Measurements from ENCODE around the gene LRRC72. TPM values are rescaled to one million over a fixed set of nuclear protein-coding genes. Genes with fewer than 3 reads are reported as not detected.
"Not testable (repeated sequence)": the region's sequence is repeated elsewhere in the genome, so short reads cannot be mapped to it uniquely, and the experiment has no call there.

The LRRC72 gene
- not detected for polyA plus RNA-seq

DNA sequence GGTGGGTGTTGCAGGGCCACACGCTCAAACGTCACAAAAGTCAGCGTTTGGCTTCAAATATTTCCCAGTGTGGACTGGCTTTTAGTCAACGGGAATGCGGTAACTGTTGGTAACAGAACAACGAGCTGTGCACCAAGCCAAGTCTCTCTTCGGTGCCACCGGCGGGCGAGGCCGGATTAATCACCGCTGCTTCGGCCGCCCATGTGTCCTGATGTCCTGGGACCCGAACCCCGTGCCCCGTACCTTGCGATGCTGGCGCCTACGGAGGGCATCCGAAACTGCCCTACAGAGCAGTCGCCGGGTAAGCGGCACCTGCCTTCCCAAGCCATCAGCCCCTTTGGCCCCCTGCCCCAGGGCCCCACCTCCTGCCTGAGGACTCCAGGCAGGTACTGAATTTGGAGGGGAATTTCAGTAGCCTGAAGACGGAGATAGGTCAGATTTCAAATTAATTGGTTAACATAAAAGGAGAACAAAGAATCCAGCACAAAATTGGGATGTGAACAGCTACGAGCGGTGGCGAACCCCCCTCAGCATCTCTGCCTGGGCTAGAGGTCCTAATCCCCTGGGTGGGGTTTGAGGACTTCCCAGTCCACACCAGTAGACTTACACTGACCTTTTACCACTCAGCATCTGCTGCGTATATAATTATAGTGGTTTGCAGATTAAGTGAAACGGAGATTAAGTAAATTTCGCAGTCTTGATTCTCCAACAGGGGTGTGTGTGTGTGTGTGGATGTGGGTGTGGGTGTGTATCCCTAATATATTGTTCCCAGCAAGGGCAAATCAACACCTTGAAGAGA is at the start of gene LRRC72:
Gene LRRC72, plus strand, starts transcription at position 84 of the 799 bp plus-strand sequence. Its CDS starts 128 bp downstream, at position 212.
- 94 to 97% (median 95%) methylated on average over 31 of the region's 31 CpGs for WGBS, 3 donors
- H3K27ac ChIP-seq (ENCODE audit: low read depth, low read length): no peak within 1 kb of the TSS

GRCh38 chr7:16479161-16479560 is 47.5 kb upstream of the LRRC72 start:
- no peak overlapping the region for H3K27ac ChIP-seq (ENCODE audit: low read depth, low read length)
- 81 to 88% (median 83%) methylated on average over 4 of the region's 4 CpGs for WGBS, 3 donors

DNA sequence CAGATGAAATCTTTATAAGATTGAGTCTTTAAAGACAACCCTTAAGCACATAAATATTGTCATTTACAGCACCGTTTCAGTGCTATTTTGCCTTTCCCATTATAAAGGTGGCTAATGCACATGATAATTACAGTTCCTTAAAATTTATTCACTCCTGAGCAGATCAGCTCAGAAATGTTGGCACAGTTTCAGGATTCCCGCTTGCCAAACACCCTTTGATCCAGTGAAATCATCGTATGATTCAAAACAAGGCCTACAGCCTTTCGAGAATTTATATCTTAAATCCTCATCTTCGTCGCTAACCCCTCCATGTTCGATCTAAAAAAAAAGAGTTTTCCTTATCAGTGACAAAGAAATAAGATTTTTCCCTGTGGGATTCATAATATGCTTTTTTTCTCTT is 47.0 kb upstream of the LRRC72 start:
- 61 to 68% (median 65%) methylated on average over 7 of the region's 7 CpGs for WGBS, 3 donors
- H3K27ac ChIP-seq (ENCODE audit: low read depth, low read length): no peak overlapping the region

GRCh38 chr7:16484453-16485158 is 42.0 kb upstream of the LRRC72 start:
- WGBS, 3 donors: 73 to 92% (median 91%) methylated on average over 4 of the region's 4 CpGs
- no peak overlapping the region for H3K27ac ChIP-seq (ENCODE audit: low read depth, low read length)

- 78 to 79% (median 79%) methylated on average over 2 of the region's 2 CpGs for WGBS, 3 donors
- no peak overlapping the region for H3K27ac ChIP-seq (ENCODE audit: low read depth, low read length)
These were observed 35.5 kb upstream of the LRRC72 start for GRCh38 chr7:16491148-16491547.

DNA sequence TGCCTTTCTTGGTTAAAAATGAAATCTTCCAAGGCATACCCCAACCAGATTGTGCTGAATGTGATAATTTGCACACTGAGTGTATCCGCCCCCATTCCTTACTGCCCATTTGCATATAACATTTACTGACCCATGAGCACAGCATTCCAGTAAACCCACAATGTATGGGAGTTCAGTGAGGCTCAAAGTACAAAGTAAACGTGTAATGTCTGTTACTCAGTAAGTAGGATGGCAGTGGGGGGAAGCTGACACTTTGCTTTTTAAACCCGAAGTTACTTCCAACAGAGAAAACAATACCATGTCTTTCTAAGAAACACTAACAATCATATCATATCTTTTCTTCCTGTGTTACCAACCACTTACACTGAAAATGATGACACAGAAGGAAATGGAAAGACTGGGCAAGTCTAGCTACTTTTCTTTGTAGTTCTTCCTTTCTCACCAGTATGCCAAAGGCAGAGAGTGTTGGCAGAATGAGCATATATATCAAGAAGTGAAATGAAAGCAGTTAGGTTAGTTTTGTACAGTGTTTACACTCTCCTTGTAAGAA is 34.0 kb upstream of the LRRC72 start:
- no peak overlapping the region for H3K27ac ChIP-seq (ENCODE audit: low read depth, low read length)
- 41 to 51% (median 49%) methylated on average over 3 of the region's 3 CpGs for WGBS, 3 donors

DNA sequence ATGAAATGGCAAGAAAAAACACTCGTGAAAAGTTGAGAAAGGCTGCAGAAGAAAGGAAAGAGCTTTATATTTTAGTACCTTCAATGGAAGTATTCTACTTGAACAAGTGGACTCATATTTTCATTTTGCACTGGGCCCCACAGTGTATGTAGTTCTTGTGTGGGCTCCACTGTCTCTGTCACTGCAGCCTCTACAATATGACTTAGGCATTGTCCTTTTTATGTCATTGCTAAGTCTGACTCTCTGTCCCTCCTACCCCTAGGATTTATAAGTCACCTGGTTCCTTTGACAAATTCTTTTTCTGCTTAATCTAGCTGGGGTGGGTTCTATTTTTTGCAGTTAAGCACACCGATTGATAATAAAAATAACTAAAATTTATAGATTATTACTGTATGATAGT is 33.4 kb upstream of the LRRC72 start:
- WGBS, 3 donors: 64 to 92% (median 91%) methylated on average over 2 of the region's 2 CpGs

GRCh38 chr7:16494551-16494950 is 32.1 kb upstream of the LRRC72 start:
- WGBS, 3 donors: 78 to 86% (median 78%) methylated on average over 2 of the region's 2 CpGs
- H3K27ac ChIP-seq (ENCODE audit: low read depth, low read length): no peak overlapping the region

More for the DNA sequence above, 33.4 kb upstream of the LRRC72 start:
- H3K27ac ChIP-seq (ENCODE audit: low read depth, low read length): no peak overlapping the region

DNA sequence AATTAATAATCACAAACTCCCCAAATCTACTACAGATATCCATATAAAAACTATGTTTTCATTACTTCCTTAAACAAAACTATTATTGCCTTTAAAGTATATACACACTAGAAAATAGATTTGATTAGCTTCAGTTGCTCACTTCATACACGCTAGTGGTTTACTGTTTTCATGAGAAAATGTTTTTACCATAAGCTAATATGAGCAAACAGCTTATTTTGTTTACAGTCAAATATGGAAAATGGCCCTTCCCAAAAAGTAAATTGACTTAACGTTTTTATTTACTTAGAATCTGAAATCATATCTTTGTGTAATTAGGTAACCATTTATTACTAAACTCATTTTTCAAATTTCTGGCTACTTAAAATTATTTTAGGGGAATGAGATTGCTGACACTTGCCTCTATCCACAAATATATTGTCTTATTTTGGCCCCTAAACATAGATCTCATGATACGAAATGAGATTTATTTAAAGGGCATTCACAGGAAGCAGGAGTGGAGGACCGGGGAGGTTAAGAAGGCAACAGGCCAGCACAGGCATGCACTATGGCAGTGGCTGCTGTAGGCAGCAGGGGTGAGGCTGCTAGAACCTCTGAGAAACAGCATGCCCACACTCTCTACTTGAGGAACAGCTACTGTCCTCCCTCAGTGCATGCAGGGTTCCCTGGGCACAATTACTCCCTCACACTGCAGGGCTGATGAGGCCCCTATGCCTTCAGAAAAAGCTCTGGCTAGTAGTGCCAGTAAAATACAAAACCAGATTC is 31.5 kb upstream of the LRRC72 start:
- H3K27ac ChIP-seq (ENCODE audit: low read depth, low read length): no peak overlapping the region
- 57 to 79% (median 76%) methylated on average over 4 of the region's 4 CpGs for WGBS, 3 donors

DNA sequence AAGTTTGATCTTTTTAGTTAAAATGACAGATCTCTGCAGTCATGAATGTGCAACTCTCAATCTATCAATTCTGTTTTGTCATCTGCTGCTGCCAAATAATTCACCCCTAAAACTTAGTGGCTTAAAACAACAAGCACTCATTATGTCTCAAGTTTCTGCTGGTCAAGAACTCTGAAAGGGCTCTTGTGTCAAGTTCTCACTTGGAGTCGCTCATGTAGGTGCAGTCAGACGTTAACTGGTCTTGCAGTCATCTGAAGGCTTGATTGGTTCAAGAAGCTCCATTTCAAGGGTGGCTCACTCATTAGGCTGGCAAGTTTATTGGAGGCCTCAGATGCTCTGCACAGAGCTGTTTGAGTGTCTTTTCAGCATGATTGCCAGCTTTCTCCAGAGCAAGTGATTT is 28.5 kb upstream of the LRRC72 start:
- H3K27ac ChIP-seq (ENCODE audit: low read depth, low read length): no peak overlapping the region
- WGBS, 3 donors: 93 to 100% (median 94%) methylated on average over 2 of the region's 2 CpGs

GRCh38 chr7:16502303-16502702 is 24.3 kb upstream of the LRRC72 start:
- H3K27ac ChIP-seq (ENCODE audit: low read depth, low read length): no peak overlapping the region
- whole genome bisulfite sequencing, 3 donors: 94 to 96% (median 95%) methylated on average over 19 of the region's 19 CpGs

GRCh38 chr7:16504019-16504418 is 22.6 kb upstream of the LRRC72 start:
- 77 to 88% (median 86%) methylated on average over 6 of the region's 6 CpGs for WGBS, 3 donors

DNA sequence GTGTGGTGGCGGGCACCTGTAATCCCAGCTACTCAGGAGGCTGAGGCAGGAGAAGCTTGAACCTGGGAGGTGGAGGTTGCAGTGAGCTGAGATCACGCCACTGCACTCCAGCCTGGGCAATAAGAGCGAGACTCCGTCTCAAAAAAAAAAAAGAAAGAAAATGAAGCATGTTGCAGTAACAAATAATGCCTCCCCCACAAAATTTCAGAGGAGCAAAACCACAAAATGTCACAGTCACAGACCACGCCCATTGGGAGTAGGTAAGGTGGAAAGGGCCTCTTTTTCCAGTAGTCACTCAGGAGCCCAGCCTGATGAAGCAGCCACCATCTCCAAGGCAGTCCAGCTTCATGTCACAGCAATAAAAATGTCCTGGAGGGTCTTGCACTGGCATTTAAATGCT is 20.2 kb upstream of the LRRC72 start:
- WGBS, 3 donors: 81 to 91% (median 89%) methylated on average over 5 of the region's 5 CpGs
- H3K27ac ChIP-seq (ENCODE audit: low read depth, low read length): not testable (repeated sequence)

More at GRCh38 chr7:16504019-16504418, 22.6 kb upstream of the LRRC72 start:
- no peak overlapping the region for H3K27ac ChIP-seq (ENCODE audit: low read depth, low read length)

DNA sequence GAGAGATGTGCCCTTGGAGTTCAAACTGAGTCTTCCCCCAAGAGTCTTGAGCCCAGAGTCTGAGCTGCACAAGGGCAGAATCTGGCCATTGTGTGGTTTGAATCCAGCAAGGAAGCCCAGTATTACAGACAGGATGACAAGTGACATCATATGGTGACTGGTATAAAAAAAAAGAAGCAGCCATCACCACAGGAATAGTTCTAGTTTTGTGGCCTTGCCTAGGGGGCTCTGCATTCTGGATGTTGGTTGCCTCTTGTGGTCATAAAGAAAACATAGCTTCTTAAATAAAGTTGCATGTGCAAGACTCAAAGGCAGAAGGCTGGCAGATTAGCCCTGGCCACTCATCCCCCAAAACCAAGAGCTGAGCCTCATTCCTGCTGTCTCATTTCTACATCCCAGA is 16.8 kb upstream of the LRRC72 start:
- no peak overlapping the region for H3K27ac ChIP-seq (ENCODE audit: low read depth, low read length)

GRCh38 chr7:16511314-16511713 is 15.3 kb upstream of the LRRC72 start:
- no peak overlapping the region for H3K27ac ChIP-seq (ENCODE audit: low read depth, low read length)
- WGBS, 3 donors: 69 to 87% (median 82%) methylated on average over 5 of the region's 5 CpGs

DNA sequence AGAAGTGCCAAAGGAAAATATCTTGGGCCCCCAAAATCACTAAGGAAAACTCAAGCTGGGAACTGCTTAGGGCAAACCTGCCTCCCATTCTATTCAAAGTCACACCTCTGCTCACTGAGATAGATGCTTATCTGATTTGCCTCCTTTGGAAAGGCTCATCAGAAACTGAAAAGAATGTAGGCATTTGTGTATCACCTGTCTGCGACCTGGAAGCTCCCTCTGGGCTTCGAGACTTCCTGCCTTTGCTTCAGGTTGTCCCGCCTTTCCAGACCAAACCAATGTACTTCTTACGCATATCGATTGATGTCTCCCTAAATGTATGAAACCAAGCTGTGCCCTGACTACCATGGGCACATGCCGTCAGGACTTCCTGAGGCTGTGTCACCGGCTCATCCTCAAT is 14.5 kb upstream of the LRRC72 start:
- H3K27ac ChIP-seq (ENCODE audit: low read depth, low read length): no peak overlapping the region
- 82 to 93% (median 89%) methylated on average over 7 of the region's 7 CpGs for WGBS, 3 donors

- WGBS, 3 donors: 55 to 84% (median 58%) methylated on average over 1 of the region's 1 CpG
- H3K27ac ChIP-seq (ENCODE audit: low read depth, low read length): no peak overlapping the region
These were observed 12.4 kb upstream of the LRRC72 start for GRCh38 chr7:16514271-16514670.

DNA sequence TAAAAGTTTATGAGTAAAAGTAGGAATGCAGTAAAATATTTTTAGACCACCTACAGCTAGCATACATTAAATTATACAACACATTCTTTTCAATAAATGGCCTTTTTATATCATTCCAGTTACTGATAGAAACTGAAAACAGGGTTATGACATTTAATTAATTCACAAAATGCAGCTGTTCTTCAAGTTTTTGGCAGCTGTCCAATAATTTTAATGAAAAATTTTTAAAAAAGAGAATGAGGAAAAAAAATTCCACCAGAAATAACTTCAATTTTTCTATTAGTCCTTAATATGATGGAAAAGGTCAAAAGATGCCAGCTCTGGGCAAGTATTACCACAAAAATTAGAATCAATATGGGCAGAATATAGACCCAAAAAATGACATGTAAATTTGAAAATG is 11.9 kb upstream of the LRRC72 start:
- H3K27ac ChIP-seq (ENCODE audit: low read depth, low read length): no peak overlapping the region
